ENCODE data around the gene HMG20B.
"Not testable (repeated sequence)": the region's sequence is repeated elsewhere in the genome, so short reads cannot be mapped to it uniquely, and the experiment has no call there.

HMG20B gene

GRCh38 chr19:3556978-3557460 is 15.7 kb upstream of the HMG20B start:
- DNase-seq = peak; percentile 77

- peak; percentile 98 for DNase-seq
Measured at GRCh38 chr19:3557461-3558248, 15.1 kb upstream of the HMG20B start, which contains the start of gene MFSD12. Gene MFSD12, minus strand, starts transcription at chr19:3557586. Its CDS starts 183 bp downstream, at chr19:3557403.

DNA sequence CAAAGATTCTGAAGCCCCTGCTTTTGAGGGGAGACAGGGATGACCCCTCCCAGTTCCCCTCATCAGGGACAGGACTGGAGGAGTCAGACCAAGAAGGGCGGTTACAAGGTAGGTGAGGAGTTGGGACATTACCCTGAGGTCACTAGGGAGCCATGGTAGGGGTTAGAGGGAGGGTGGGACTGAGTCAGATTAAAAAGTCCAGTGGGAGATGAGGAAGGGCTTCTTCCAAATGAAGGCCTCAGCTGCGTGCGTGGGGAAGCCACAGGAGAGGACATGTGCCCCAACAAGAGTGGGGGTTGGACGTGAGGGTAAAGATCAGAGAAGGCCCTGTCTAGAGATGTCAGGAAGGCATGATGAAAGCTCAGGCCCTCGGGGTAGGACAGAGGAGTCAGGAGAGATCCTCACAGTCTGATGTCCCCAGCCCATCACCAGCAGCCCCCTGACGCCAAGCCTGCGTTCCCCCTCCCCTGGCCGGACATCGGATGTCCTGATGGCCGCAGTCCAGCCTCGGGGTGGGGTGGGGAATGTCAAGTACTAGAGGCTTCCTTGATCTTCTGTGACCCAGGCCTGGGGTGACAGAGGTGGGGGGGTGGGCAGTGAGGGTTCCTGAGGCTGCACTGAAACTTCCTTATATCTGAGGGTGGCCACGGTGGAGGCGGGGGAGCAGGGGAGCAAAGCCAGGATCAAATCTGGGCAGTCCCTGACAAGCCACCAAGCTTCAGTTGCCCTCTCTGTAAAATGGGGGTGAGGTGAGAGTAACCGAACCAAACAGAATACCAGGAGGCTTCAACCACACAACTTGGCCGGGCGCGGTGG is 8.8 kb upstream of the HMG20B start:
- DNase-seq = no peak

DNA sequence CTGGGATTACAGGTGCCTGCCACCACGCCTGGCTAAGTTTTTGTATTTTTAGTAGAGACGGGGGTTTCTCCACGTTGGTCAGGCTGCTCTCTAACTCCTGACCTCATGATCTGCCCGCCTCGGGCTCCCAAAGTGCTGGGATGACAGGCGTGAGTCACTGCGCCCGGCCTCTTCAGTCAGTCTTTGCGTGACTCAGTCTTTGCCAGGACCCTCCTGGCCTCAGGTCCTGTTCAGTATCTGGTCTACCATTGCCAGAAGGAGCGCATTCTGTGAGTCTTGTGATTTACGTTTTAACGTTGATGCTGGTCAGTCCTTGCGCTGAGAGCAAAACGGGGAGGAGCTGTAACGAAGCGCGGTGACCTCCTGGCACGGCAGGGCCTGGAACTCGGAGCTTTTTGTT is 7.6 kb upstream of the HMG20B start:
- DNase-seq = no peak

DNA sequence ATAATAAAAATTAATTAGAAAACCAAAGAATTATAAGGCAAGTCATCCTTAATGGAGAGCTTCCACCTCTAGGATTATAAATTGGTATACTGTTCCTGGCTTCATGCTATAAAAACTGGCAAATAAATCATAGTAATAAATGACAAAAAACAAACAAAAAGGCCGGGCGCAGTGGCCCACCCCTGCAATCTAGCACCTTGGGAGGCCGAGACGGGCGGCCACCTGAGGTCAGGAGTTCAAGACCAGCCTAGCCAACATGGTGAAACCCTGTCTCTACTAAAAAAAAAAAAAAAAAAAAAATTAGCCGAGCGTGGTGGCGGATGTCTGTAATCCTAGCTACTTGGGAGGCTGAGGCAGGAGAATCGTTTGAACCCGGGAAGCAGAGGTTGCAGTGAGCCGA is 2.7 kb upstream of the HMG20B start:
- not testable (repeated sequence) for DNase-seq

DNA sequence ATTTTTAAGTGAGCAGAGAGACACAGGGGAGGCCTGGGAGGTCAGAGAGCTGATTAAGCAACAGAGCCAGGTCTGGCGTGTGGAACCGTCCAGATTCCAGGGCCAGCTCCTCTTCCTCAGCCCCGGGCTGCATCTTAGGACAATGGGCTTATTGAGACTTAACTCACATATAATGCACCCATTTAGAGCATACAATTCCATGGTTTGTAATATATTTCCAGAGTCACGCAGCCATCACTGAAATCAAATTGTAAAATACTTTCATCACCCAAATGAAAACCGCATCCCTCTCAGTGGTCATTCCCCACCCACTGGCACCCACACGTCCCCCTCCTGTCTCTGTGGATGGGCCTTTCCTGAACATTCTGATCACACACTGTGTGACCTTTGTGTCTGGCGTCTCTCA is 2.1 kb upstream of the HMG20B start:
- no peak for DNase-seq

- DNase-seq = peak; percentile 99
Measured at GRCh38 chr19:3572132-3572854, 451 bp upstream of the HMG20B start.

- peak; percentile 49 for DNase-seq
Measured at GRCh38 chr19:3573162-3573857, 566 bp downstream of the HMG20B start.

- peak; percentile 96 for DNase-seq
Measured at GRCh38 chr19:3573858-3574637, 1.3 kb downstream of the HMG20B start.

DNA sequence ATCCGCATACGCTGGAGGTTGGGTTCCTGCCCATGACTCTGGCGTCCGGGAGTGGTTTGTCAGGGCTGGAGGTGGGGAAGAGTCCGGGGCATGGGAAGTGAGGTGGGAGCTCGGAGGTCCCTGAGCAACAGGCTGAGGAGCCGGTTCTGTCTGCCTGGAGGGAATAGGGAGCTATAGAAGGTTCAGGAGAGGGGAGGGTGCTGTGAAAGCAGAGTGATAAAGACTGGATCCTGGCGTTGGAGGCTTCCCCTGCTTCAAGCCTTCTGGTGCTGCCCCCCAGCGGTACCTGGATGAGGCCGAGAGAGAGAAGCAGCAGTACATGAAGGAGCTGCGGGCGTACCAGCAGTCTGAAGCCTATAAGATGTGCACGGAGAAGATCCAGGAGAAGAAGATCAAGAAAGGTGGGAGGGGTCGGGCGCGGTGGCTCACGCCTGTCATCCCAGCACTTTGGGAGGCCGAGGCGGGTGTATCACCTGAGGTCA is 2.6 kb downstream of the HMG20B start:
- DNase-seq = peak; percentile 31

DNA sequence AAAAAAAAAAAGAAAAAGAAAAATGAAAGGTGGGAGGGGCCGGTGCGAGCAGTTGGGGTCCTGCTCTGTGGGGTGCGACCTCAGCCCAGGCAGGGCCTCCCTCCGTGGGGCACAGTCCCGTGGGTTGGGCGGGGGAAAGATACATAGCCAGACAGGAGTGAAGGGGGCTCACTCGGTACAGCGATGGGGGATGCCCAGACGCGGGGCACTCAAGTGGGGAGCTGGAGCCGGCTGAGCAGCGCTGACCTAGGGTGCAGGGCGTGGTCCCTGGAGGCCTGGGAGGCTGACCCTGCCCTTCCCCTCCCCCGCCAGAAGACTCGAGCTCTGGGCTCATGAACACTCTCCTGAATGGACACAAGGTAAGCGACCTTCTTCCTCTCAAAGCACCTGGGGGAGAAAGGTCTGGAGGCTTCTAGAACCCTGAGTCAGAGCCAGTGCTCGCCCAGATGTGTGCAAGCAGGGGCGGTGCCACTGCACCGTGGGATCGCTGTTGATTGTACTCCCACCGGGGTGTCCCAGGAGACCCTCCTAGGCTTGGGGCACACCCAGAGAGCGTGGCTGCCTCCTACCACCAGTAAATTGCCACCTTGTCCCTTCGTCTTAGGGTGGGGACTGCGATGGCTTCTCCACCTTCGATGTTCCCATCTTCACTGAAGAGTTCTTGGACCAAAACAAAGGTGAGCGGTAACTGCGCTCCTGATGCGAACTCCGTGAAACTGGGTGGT is 3.4 kb downstream of the HMG20B start:
- DNase-seq = no peak

DNA sequence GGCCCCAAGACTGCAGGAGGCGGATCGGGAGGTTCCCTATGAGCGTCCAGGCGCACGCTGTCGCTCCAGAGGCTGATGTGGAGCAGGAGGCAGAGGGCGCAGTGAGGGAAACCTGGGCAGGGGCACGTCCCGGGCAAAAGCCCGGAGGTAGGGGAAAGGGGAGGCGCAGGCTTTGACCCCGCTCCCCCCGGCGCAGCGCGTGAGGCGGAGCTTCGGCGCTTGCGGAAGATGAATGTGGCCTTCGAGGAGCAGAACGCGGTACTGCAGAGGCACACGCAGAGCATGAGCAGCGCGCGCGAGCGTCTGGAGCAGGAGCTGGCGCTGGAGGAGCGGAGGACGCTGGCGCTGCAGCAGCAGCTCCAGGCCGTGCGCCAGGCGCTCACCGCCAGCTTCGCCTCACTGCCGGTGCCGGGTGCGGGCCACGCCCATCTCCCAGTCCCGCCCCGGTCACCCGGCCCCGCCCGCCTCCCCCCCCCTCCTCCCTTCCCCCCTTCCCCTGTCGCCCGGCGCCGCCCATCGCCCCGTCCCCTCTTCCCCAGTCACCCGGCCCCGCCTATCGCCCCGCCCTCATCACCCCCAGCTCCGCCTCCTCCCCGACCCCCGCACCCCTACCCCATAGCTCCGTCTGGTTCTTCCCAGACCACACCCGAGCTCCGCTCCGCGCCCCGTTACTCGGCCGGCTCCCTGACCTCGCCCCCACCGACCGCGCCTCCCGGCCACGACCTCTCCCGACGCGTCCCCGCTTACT is 4.1 kb downstream of the HMG20B start:
- no peak for DNase-seq

DNA sequence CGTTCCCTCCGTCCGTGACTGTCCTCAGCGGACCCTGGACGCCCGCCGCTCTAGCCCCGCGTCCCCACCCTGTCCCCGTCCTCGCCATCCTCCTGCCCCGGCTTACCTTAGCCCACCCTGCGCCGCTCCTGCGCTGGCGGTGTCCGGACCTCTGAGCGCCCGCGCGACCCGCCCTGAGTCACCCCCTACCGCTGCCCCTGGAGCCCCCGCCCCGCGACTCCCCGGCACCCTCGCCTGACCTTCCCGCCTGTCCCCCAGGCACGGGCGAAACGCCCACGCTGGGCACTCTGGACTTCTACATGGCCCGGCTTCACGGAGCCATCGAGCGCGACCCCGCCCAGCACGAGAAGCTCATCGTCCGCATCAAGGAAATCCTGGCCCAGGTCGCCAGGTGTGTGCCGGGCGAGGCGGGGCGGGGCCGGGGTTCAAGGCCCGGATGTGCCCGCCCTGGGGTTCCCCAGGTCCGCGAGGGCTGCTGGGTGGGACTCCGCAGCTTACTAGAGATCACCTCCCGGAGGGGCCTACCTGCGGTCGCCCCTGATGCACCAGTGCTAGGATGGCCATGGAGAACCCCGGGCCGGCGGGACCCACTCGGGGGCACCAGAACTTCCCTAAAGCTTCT is 5.1 kb downstream of the HMG20B start:
- no peak for DNase-seq

- no peak for DNase-seq
Measured at GRCh38 chr19:3578390-3578789, 5.6 kb downstream of the HMG20B start.

GRCh38 chr19:3580156-3580934 is 7.6 kb downstream of the HMG20B start:
- no peak for DNase-seq

DNA sequence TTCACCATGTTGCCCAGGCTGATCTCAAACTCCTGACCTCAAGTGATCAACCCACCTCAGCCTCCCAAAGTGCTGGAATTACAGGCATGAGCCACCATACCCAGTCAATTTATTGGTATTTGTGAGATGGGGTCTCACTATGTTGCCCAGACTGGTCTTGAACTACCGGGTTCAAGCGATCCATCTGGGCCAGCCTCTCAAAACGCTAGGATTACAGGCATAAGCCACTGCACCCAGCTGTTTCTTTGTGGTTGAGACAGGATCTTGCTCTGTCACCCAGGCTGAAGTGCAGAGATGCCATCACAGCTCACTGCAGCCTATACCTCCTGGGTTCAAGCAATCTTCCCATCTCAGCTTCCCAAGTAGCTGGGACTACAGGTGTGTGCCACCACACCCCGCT is 9.0 kb downstream of the HMG20B start:
- DNase-seq = not testable (repeated sequence)

DNA sequence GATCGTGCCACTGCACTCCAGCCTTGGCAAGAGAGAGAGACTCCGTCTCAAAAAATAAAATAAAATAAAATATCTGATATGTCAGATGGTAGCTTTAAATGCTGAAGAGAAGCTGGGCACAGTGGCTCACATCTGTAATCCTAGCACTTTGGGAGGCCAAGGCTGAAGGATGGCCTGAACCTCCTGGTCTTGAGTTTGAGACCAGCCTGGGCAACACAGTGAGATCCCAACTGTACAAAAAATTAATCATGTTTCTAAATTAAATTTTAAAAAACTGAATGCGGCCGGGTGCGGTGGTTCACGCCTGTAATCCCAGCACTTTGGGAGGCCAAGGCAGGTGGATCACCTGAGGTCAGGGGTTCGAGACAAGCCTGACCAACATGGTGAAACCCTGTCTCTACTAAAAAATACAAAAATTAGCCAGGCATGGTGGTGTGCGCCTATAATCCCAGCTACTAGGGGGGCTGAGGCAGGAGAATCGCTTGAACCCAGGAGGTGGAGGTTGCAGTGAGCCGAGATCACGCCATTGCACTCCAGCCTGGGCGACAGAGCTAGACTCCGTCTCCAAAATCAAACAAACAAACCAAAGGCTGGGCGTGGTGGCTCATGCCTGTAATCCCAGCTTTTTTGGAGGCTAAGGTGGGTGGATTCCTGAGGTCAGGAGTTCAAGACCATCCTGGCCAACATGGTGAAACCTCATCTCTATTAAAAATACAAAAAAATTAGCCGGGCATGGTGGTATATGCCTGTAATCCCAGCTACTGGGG is 11.5 kb downstream of the HMG20B start:
- not testable (repeated sequence) for DNase-seq

Data from stimulated activated CD4-positive, alpha-beta T cell treated with anti-CD3 and anti-CD28 coated beads, Interleukin-15, amount 100 ng/mL, for 24 hours (primary cell).